AG04450 (cell line): ENCODE measurements around the gene STARD13. TPM values are rescaled to one million over a fixed set of nuclear protein-coding genes. Genes with fewer than 3 reads are reported as not detected.

ENCODE experiments used
- CTCF ChIA-PET: fragments of 300-600, 350-600 bp; formaldehyde crosslinking; extraction: SDS; loops from one replicate; lab custom pipeline; 2022; ENCODE audit warnings: antibody characterized with exemption, inconsistent platforms; lab: Charles Lee
- POLR2A ChIA-PET: fragments of 350-600 bp; formaldehyde crosslinking; extraction: SDS; loops from one replicate; lab custom pipeline; 2021; ENCODE audit warnings: antibody characterized with exemption, inconsistent platforms; lab: Yijun Ruan, JAX
- DNase-seq: peaks from one replicate; pipeline ENCODE4 v3.0.0-alpha.2; 2011; ENCODE audit warnings: low read depth, low spot score
- H3K27ac ChIP-seq: one replicate; pipeline ENCODE4 v1.5.1; 2012; ENCODE audit warnings: low read depth, low read length, control low read depth
- H3K27me3 ChIP-seq: one replicate; pipeline ENCODE4 v1.6.0; 2012; ENCODE audit warnings: low read length; ENCODE audit not compliant: control insufficient read depth, insufficient read depth
- H3K4me3 ChIP-seq: 2 replicates; pipeline ENCODE4 v1.5.1; 2011; ENCODE audit warnings: mild to moderate bottlenecking, low read depth, low read length, control low read depth
- H3K9me3 ChIP-seq: 2 replicates; pipeline ENCODE4 v1.5.1; 2012; ENCODE audit warnings: low read length; ENCODE audit not compliant: control insufficient read depth, insufficient read depth
- CTCF ChIP-seq: IDR thresholded peaks from 2 replicates; pipeline ENCODE4 v1.5.1; 2011; ENCODE audit warnings: low read depth, low read length, control low read depth, inconsistent platforms
- polyA plus RNA-seq: library from polyadenylated mRNA; depleted of rRNA; stranded (reverse); fragments of >200 nt; gene quantifications from 2 replicates; pipeline ENCODE4 v1.2.3, GENCODE V29; 2011

Gene STARD13
- polyA plus RNA-seq, 1 experiment: 27.7 TPM

GRCh38 chr13:33276570-33276969 lies 9.0 kb downstream of the STARD13 start:
- H3K27ac ChIP-seq: no peak overlapping the region
- TF ChIP-seq CTCF: no peak
- H3K9me3 ChIP-seq: no peaks in the 10 kb centered on the region
- no peaks in the 10 kb centered on the region for H3K27me3 ChIP-seq
- no peak overlapping the region for H3K4me3 ChIP-seq
- no peak for DNase-seq
- CTCF ChIA-PET: interaction anchor here (0.6 kb wide), 3 partner anchors 54 to 266 kb away, joined by 3 read pairs; no protein-coding TSS in a partner anchor
- POLR2A ChIA-PET: interaction anchor here (1.1 kb wide), 1 partner anchor 9 kb away, joined by 4 read pairs; the partner anchor contains the start of gene STARD13

GRCh38 chr13:33275916-33276315 lies 9.6 kb downstream of the STARD13 start:
- POLR2A ChIA-PET: interaction anchor here (1.1 kb wide), 1 partner anchor 9 kb away, joined by 4 read pairs; the partner anchor contains the start of gene STARD13

GRCh38 chr13:33274264-33274663 lies 11.3 kb downstream of the STARD13 start:
- DNase-seq: no peak
- no peak overlapping the region for H3K27ac ChIP-seq

More at GRCh38 chr13:33275916-33276315, 9.6 kb downstream of the STARD13 start:
- CTCF ChIA-PET: interaction anchor here (0.7 kb wide), 1 partner anchor 267 kb away, joined by 4 read pairs; no protein-coding TSS in a partner anchor
- H3K27me3 ChIP-seq: no peaks in the 10 kb centered on the region
- H3K9me3 ChIP-seq: no peaks in the 10 kb centered on the region
- DNase-seq: no peak
- no peak for TF ChIP-seq CTCF
- no peak overlapping the region for H3K27ac ChIP-seq
- no peak overlapping the region for H3K4me3 ChIP-seq

GRCh38 chr13:33272531-33273124 lies 12.9 kb downstream of the STARD13 start:
- TF ChIP-seq CTCF: no peak
- CTCF ChIA-PET: interaction anchor here (2.1 to 2.2 kb wide), 2 partner anchors 215 to 270 kb away, joined by 4 to 8 read pairs; no protein-coding TSS in a partner anchor
- Histone ChIP-seq H3K9me3 (no peaks in the 10 kb centered on the region), H3K27ac (no peak overlapping the region), H3K27me3 (no peaks in the 10 kb centered on the region), H3K4me3 (no peak overlapping the region)
- POLR2A ChIA-PET: no interaction called here
- no peak for DNase-seq

More at GRCh38 chr13:33274264-33274663, 11.3 kb downstream of the STARD13 start:
- H3K27me3 ChIP-seq: no peaks in the 10 kb centered on the region
- CTCF ChIA-PET: interaction anchor here (2.1 kb wide), 1 partner anchor 269 kb away, joined by 8 read pairs; no protein-coding TSS in a partner anchor
- no peaks in the 10 kb centered on the region for H3K9me3 ChIP-seq
- POLR2A ChIA-PET: no interaction called here
- no peak for TF ChIP-seq CTCF
- H3K4me3 ChIP-seq: no peak overlapping the region

GRCh38 chr13:33271759-33272158 lies 13.8 kb downstream of the STARD13 start:
- Histone ChIP-seq H3K27ac (no peak overlapping the region), H3K4me3 (no peak overlapping the region), H3K27me3 (no peaks in the 10 kb centered on the region), H3K9me3 (no peaks in the 10 kb centered on the region)
- POLR2A ChIA-PET: no interaction called here
- no peak for TF ChIP-seq CTCF
- CTCF ChIA-PET: interaction anchor here (1.6 to 2.2 kb wide), 2 partner anchors 216 to 271 kb away, joined by 4 to 5 read pairs; no protein-coding TSS in a partner anchor
- no peak for DNase-seq
